ENCODE results near the gene APBA2. TPM values are rescaled to one million over a fixed set of nuclear protein-coding genes. Genes with fewer than 3 reads are reported as not detected.

The APBA2 gene
- total RNA-seq, 4 donors from 2014 or later, result 1.1 to 2.4 (median 1.3) TPM

DNA sequence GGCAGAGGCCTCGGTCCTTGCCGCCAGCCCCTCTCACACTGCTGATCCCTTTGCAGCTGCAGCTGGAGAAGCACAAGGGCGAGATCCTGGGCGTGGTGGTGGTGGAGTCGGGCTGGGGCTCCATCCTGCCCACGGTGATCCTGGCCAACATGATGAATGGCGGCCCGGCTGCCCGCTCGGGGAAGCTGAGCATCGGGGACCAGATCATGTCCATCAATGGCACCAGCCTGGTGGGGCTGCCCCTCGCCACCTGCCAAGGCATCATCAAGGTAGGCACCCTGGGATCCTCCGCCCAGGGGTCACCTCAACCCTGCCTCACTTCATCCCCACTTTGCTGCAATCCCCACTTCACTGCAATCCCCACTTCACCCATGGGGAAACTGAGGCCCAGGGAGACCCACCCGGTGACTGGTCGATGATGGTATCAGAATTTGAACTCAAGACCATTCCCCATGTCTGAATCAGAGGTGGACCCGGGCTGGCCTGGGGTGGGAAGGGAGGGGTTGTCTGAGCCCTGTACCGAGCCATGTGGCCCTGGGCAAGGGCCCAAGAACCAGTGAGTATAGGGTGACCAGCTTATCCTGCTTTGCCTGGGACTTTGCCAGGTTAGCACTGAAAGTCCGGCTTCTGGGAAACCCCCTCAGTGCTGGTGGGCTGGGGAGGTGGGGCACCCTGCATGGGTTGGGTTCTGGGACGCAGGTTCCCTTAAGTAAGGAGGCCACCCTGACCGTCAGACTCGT is 220.9 kb downstream of the APBA2 start:
- TF ChIP-seq, protein P1, sequence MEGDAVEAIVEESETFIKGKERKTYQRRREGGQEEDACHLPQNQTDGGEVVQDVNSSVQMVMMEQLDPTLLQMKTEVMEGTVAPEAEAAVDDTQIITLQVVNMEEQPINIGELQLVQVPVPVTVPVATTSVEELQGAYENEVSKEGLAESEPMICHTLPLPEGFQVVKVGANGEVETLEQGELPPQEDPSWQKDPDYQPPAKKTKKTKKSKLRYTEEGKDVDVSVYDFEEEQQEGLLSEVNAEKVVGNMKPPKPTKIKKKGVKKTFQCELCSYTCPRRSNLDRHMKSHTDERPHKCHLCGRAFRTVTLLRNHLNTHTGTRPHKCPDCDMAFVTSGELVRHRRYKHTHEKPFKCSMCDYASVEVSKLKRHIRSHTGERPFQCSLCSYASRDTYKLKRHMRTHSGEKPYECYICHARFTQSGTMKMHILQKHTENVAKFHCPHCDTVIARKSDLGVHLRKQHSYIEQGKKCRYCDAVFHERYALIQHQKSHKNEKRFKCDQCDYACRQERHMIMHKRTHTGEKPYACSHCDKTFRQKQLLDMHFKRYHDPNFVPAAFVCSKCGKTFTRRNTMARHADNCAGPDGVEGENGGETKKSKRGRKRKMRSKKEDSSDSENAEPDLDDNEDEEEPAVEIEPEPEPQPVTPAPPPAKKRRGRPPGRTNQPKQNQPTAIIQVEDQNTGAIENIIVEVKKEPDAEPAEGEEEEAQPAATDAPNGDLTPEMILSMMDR (IDR thresholded peaks at IDR 0.05; ENCODE audit: low read depth), result no peak

DNA sequence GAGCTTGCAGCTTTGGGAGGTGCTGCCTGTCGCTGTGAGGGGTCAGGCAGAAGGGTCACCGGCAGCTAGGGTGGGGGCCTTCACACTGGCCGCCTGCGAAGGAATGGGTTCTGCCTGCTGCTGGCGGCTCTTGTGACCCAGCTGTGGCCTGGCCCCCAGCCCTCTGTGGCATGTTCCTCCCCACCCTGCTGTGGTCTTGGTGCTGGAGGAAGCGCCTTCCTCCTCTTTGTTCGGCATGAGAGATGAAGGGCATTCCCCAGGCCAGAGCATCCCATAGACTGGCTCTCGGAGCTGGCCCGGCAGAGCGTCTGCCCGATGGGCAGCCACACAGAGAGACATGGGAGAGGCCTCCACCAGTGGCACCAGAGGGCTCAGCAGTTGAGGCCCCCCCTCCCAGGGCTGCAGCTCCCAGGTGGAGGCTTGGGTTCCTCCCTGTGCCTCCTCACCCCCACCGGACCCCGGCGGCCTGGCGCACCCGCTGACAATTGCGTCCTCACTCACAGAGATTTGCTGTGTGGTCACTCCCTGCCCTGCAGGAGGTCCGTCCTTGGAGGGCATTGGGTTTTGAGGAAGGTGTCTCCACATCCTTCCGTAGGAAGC is 221.6 kb downstream of the APBA2 start:
- TF ChIP-seq, protein P1 (IDR thresholded peaks at IDR 0.05; ENCODE audit: low read depth), result no peak

DNA sequence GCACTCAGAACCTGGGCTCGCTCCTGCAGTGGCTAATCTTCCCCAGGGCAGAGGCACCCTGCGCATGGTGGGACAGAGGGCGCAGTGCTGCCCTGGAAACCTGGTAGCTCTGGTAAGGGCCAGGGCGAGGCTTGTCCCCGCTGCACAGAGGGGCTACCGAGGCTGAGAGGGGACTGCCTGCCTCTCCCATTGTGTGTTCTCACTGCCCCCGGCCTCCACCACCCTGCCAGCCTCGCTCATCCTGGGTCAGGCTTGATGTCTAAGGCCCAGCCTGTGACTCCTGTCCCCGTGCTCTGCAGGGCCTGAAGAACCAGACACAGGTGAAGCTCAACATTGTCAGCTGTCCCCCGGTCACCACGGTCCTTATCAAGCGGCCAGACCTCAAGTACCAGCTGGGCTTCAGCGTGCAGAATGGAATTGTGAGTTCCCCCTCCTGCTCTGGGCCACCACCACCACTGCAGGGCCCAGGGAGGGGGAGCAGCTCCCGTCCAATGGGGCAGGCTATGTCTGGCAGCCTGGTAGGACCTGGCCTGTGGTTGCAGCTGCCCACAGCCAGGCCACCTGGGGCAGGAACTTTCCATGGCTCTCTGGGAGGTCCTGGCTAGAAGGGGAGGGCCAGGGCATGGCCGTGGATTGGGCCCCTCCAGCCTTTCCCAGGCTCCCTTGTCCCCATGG is 222.3 kb downstream of the APBA2 start:
- TF ChIP-seq, protein P1 (IDR thresholded peaks at IDR 0.05; ENCODE audit: low read depth), result no peak

DNA sequence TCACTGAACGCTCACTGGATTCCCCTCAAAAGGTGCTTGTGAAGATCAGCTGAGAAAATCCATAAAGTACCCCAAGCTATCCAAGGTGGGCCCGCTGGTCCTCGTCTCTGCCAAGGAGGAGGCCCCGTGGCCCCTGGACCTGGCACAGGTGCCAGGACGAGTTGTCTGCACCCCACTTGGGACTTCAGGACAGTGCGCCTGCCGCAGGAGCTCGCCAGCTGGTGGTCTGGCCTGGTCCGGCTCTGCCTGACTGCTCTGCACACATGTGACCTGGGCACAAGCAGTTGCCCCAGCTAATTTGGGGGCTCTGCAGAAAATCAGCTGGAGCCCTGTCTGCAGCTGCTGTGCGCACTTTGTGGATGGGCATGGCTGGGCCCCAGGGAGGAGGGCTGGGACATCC is 224.0 kb downstream of the APBA2 start:
- TF ChIP-seq, protein P1 (IDR thresholded peaks at IDR 0.05; ENCODE audit: low read depth), result no peak

DNA sequence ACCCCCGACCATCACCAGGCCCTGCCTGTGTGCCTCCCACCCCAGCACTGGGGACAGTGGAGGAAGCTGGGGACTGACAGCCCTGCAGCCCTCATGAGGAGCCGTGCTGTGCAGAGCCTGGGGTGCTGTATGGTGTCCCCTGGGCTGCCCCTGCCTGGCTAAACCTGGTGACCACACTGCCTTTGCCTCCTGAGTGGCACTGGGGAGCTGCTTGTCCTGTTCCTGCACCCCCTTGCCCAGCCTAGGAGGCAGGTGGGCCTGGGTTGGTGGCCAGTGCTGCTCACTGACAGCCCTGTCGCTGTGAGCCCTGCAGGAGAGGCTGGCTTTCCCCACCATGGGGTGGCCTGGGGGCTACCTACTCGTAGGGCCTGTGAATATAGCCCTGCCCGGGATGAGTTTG is 224.4 kb downstream of the APBA2 start:
- TF ChIP-seq, protein P1 (IDR thresholded peaks at IDR 0.05; ENCODE audit: low read depth), result no peak

DNA sequence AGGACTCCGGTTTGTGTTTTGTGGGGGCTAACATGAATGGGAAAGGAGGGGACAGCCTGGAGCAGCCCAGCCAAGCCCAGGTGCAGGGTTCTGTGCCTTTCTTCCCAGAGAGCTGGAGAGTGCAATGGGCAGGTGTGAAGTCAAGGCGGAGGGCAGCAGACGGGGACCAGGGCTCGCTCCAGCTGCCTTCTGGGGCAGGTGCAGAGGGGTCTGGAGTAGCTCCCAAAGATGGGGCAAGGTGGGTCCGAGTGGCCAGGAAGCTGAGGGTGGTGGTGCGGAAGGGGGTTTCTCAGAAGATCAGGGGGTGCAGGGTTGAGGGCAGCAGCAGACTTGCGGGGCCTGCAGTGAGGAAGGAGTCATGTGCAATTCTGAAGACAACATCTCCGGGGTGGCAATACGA is 225.0 kb downstream of the APBA2 start:
- TF ChIP-seq, protein P1 (IDR thresholded peaks at IDR 0.05; ENCODE audit: low read depth), result no peak

DNA sequence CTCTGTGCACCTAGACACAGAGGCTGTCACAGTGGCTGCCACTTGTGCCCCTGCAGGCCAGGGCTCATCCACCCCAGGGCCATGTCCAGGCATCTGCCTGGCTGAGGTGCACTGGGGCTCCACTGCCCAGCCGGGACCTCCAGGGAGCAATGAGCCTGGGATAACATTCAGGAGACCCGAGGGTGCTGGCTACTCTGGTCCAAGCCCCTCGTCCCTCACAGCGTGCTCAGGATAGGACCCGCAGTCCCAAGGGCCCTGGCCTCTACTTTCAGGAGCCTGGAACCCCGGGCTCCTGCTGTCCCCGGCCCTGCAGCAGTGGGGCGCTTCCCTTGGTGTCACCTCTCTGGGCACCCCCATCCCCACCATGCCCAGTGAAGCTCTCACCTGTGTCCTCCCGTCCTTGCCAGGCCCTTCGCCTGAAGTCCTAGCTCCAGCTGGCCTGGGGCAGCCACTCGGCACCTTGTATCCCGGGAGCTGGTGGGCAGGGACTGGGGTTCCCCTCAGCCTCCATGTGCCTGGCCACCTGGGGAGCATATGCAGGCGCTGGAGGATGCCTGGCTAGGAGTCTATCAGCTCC is 226.0 kb downstream of the APBA2 start:
- TF ChIP-seq, protein P1 (IDR thresholded peaks at IDR 0.05; ENCODE audit: low read depth), result no peak

All from subcutaneous adipose tissue (tissue), 4 donors.